Nephron progenitor cell (in vitro differentiated cells): ENCODE results near the gene RAD51B.
A peak's percentile ranks its signal among the peaks of the same experiment; 100 is the strongest.

Experiments used
- DNase-seq: peaks from one replicate; pipeline ENCODE4 v3.0.0; 2021
- H3K27ac Mint-ChIP-seq: 2 replicates; pipeline ENCODE4 v1.8.0; 2021; ENCODE audit warnings: mild to moderate bottlenecking, moderate library complexity, mixed read lengths
- H3K27me3 Mint-ChIP-seq: 2 replicates; pipeline ENCODE4 v1.8.0; 2021; ENCODE audit warnings: mild to moderate bottlenecking, low read depth, mixed read lengths; ENCODE audit not compliant: poor library complexity
- H3K36me3 Mint-ChIP-seq: 2 replicates; pipeline ENCODE4 v1.8.0; 2021; ENCODE audit warnings: low read depth, mixed read lengths
- H3K4me1 Mint-ChIP-seq: 2 replicates; pipeline ENCODE4 v1.8.0; 2021; ENCODE audit warnings: mixed read lengths
- H3K4me3 Mint-ChIP-seq: 2 replicates; pipeline ENCODE4 v1.8.0; 2021; ENCODE audit warnings: mild to moderate bottlenecking, moderate library complexity, mixed read lengths
- H3K9me3 Mint-ChIP-seq: 2 replicates; pipeline ENCODE4 v1.8.0; 2021; ENCODE audit warnings: mild to moderate bottlenecking, moderate library complexity, mixed read lengths
- TF ChIP-seq, protein P1 (sequence below): fragments of 200-600 bp; sonication (generic); IDR thresholded peaks from 2 replicates; pipeline ENCODE4 v1.5.0; 2021; ENCODE audit warnings: antibody characterized with exemption

RAD51B gene

DNA sequence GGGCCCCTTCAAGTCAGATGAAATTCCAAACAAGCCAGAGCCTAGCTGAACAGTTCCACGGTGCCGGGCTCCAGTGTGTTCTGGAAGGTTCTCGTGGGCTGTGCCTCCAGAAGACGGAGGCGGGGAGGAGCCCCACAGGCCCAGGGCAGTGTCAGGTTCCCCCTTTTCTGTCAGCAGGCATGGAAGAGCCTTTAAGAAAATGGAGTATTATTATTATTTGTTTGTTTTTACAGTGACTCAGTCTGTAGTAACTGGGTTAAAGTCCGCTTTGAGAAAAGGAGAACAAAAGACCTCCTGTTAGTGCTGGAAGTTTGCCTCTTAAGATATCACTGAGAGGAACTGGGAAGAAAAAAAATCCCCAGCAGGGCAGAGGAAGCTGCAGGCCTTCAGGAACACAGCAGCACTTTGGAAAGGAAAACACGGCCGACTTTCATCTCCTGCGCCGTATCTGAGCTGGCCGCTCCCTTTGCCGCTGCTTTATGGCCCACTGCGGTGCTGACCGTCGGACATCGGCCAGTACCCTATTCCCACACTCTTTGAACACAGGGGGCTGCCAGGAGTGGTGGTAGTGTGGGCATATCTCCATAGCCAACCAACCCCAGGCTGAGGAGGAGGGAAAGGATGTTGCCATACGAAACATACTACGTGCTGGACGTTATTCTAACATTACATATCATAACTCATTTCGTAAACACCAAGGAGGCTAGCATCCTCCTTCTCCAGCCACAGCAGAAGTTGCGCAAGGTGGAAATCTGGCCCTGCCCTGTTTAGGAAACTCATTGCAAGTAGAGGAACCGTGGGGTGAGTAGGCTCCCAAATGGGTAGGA is 779.3 kb downstream of the RAD51B start:
- Mint-ChIP-seq H3K4me1 (peaks cover 80% of the 10 kb centered on the region), H3K36me3 (no peaks in the 10 kb centered on the region), H3K27ac (peak overlapping the region; percentile 83), H3K9me3 (peaks cover 4% of the 10 kb centered on the region), H3K27me3 (peaks cover 4% of the 10 kb centered on the region), H3K4me3 (no peak overlapping the region)
- TF ChIP-seq, protein P1, sequence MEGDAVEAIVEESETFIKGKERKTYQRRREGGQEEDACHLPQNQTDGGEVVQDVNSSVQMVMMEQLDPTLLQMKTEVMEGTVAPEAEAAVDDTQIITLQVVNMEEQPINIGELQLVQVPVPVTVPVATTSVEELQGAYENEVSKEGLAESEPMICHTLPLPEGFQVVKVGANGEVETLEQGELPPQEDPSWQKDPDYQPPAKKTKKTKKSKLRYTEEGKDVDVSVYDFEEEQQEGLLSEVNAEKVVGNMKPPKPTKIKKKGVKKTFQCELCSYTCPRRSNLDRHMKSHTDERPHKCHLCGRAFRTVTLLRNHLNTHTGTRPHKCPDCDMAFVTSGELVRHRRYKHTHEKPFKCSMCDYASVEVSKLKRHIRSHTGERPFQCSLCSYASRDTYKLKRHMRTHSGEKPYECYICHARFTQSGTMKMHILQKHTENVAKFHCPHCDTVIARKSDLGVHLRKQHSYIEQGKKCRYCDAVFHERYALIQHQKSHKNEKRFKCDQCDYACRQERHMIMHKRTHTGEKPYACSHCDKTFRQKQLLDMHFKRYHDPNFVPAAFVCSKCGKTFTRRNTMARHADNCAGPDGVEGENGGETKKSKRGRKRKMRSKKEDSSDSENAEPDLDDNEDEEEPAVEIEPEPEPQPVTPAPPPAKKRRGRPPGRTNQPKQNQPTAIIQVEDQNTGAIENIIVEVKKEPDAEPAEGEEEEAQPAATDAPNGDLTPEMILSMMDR: no peak
- DNase-seq: no peak

DNA sequence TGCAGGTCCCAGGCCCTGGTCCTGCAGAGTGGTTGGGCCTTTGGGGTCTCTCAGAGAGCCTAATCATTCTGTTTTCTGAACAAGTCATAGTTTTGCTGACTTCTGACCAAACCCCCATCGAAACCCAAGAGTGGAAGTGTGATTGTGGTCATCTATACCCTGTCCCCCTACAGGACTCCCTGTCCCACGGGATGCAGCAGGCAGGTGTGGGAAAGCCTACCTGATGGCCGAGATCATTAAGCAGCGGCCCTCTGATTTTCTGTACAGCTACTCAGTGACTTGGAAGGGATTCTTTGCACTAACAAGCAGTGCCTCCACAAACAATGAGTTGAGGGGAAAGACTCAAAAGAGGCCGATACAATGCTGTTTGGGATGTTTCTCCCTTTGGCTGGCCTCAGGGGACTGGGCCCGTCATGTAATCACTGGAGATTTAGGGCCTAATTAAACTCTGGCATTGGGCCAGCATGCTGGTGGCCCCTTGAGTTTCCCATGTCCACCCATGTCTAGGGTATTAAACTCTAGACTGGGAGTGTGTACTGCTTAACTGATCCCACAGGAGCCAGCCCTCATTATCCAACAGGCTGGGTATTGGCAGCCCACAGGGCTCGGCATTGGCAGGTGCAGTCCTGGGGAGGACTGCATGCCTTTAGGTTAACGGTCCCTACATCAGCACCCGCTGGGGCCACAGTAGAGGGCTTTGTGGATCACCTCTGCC is 780.5 kb downstream of the RAD51B start:
- Mint-ChIP-seq H3K9me3 (peaks cover 4% of the 10 kb centered on the region), H3K4me3 (no peak overlapping the region), H3K27me3 (peaks cover 4% of the 10 kb centered on the region), H3K36me3 (no peaks in the 10 kb centered on the region), H3K27ac (peak overlapping the region; percentile 83), H3K4me1 (peaks cover 68% of the 10 kb centered on the region)
- DNase-seq: no peak
- TF ChIP-seq, protein P1: no peak

DNA sequence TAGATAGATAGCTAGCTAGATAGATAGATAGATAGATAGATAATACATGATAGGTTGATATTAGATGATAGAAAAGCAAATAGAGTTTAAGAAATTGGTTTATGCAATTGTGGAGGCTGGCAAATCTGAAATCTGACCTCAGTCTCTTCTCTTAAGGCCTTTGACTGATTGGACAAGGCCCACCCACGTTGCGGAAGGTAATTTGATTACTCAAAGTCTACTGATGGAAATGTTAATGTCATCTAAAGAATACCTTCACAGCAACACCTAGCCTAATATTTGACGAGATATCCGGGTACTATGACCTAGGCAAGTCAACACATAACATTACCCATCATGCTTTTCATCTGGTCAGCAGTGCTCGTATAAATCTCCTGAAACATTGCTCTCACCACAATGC is 782.9 kb downstream of the RAD51B start:
- Mint-ChIP-seq H3K9me3 (no peaks in the 10 kb centered on the region), H3K4me3 (no peak overlapping the region), H3K27ac (no peak overlapping the region), H3K4me1 (peaks cover 46% of the 10 kb centered on the region), H3K27me3 (peaks cover 4% of the 10 kb centered on the region), H3K36me3 (no peaks in the 10 kb centered on the region)
- no peak for DNase-seq
- TF ChIP-seq, protein P1: no peak

DNA sequence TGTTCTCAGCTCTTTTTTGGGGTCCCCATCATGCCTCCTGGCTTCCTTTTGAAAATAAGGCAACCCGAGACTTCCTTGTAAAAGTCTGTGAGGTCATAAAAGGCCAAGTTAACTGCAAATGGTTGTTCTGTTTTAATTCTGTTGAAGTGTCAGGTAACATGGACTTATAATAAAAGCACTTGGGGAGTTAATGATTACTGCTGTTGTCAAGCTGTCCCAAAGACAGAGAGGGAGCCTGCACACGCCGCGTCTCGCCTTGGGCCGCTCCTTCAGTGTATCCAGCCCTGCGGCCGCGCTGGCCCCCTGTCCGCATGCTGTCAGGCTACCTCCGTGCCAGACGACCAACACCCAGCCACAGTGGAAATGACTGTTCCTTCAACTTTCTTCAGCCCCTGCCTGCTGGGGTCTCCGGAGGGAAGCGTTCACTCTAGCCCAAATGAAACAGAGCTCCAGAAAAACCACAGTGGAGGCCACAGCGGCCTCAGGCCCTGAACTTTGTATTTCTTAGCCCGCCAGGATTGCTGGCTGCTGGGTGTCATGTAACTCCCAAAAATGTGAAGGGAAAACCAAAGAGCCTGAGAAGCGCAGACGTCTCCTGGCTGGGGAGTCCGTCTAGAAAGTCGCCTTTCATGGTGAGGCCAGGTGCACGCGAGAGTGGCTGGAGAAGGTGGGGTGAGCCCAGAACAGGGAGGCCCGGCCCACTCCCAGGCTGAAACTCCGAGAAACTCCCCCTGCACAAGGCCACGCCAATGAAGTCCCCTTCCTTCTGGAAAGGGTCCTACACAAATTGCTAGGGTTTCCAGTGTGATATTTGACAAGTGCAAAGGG is 784.2 kb downstream of the RAD51B start:
- Mint-ChIP-seq H3K4me3 (peak overlapping the region; percentile 45), H3K9me3 (no peaks in the 10 kb centered on the region), H3K27me3 (peaks cover 4% of the 10 kb centered on the region), H3K4me1 (peaks cover 34% of the 10 kb centered on the region), H3K36me3 (no peaks in the 10 kb centered on the region), H3K27ac (peak overlapping the region; percentile 93)
- TF ChIP-seq, protein P1: no peak
- DNase-seq: no peak

DNA sequence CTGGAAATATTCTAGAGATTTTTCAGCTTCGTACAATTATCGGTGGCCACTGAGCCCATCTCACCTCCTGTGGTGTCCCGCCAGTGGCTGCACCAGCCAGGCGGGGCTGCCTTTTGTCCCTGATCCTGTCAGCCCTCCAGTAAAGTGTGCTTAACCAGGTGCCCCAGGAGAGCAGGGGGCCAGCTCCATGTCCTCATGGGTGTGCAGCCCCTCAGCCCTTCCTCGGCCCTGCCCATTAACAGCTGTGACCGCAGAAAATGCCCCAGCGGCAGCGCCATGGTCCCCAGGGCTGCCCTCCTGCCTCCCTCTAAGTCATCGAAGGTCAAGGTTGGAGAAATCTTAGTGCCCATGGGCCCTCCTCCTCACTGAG is 784.8 kb downstream of the RAD51B start:
- Mint-ChIP-seq H3K4me1 (peaks cover 28% of the 10 kb centered on the region), H3K9me3 (no peaks in the 10 kb centered on the region), H3K27ac (peak overlapping the region; percentile 32), H3K4me3 (no peak overlapping the region), H3K27me3 (peaks cover 4% of the 10 kb centered on the region), H3K36me3 (no peaks in the 10 kb centered on the region)
- DNase-seq: no peak
- TF ChIP-seq, protein P1: no peak
